Chondrocyte (in vitro differentiated cells): Measurements from ENCODE around the gene ADCY5. TPM values are rescaled to one million over a fixed set of nuclear protein-coding genes. Genes with fewer than 3 reads are reported as not detected.

Source experiments
- DNase-seq: peaks from one replicate; pipeline ENCODE4 v3.0.0; 2021; ENCODE audit warnings: mixed read lengths, low spot score
- H3K27ac Mint-ChIP-seq: one replicate; pipeline ENCODE4 v1.8.0; 2021; ENCODE audit warnings: mild to moderate bottlenecking, moderate library complexity, mixed read lengths; ENCODE audit not compliant: unreplicated experiment
- H3K27me3 Mint-ChIP-seq: 2 replicates; pipeline ENCODE4 v1.8.0; 2021; ENCODE audit warnings: low read depth, mixed read lengths
- H3K36me3 Mint-ChIP-seq: 2 replicates; pipeline ENCODE4 v1.8.0; 2021; ENCODE audit warnings: low read depth, mixed read lengths
- H3K4me1 Mint-ChIP-seq: 2 replicates; pipeline ENCODE4 v1.8.0; 2021; ENCODE audit warnings: low read depth, mild to moderate bottlenecking, mixed read lengths
- H3K4me3 Mint-ChIP-seq: one replicate; pipeline ENCODE4 v1.8.0; 2021; ENCODE audit warnings: mild to moderate bottlenecking, moderate library complexity, mixed read lengths; ENCODE audit not compliant: unreplicated experiment
- H3K9me3 Mint-ChIP-seq: 2 replicates; pipeline ENCODE4 v1.8.0; 2021; ENCODE audit warnings: low read depth, mixed read lengths
- total RNA-seq: library from RNA; stranded (reverse); gene quantifications from 3 replicates; pipeline ENCODE4 v1.2.1, GENCODE V29; 2021
- TF ChIP-seq, protein P1 (sequence below): fragments of 200-600 bp; sonication (generic); IDR thresholded peaks from 2 replicates; pipeline ENCODE4 v1.5.0; 2021; ENCODE audit warnings: antibody characterized with exemption, mild to moderate bottlenecking, moderate library complexity

ADCY5 gene
- total RNA-seq, 1 donor from 2014 or later = 8.0 TPM

DNA sequence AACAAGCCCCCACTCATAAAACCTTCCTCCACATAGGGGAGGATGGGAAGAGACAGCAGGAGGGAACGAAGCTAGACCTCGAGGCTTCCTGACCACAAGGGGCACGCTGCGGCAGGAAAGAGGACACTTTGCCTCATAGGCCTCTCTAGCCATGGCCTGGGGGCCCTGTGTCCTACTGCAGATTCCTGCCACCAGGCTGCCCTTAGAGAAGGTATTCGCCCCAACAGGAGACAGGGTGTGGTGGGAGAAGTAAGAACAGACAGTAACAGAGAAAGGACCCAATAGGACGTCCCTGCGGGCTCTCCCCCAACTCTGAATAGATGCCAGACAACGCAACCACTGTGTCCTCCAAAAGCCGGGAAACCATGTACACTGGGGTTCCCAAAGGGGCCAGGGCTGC lies 36.8 kb downstream of the ADCY5 start:
- Mint-ChIP-seq H3K27ac (no peak overlapping the region), H3K36me3 (peaks cover under 1% of the 10 kb centered on the region), H3K9me3 (no peaks in the 10 kb centered on the region), H3K4me1 (peaks cover 11% of the 10 kb centered on the region), H3K4me3 (no peak overlapping the region), H3K27me3 (peaks cover 14% of the 10 kb centered on the region)
- TF ChIP-seq, protein P1, sequence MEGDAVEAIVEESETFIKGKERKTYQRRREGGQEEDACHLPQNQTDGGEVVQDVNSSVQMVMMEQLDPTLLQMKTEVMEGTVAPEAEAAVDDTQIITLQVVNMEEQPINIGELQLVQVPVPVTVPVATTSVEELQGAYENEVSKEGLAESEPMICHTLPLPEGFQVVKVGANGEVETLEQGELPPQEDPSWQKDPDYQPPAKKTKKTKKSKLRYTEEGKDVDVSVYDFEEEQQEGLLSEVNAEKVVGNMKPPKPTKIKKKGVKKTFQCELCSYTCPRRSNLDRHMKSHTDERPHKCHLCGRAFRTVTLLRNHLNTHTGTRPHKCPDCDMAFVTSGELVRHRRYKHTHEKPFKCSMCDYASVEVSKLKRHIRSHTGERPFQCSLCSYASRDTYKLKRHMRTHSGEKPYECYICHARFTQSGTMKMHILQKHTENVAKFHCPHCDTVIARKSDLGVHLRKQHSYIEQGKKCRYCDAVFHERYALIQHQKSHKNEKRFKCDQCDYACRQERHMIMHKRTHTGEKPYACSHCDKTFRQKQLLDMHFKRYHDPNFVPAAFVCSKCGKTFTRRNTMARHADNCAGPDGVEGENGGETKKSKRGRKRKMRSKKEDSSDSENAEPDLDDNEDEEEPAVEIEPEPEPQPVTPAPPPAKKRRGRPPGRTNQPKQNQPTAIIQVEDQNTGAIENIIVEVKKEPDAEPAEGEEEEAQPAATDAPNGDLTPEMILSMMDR = peak; percentile 22
- DNase-seq = peak; percentile 87

DNA sequence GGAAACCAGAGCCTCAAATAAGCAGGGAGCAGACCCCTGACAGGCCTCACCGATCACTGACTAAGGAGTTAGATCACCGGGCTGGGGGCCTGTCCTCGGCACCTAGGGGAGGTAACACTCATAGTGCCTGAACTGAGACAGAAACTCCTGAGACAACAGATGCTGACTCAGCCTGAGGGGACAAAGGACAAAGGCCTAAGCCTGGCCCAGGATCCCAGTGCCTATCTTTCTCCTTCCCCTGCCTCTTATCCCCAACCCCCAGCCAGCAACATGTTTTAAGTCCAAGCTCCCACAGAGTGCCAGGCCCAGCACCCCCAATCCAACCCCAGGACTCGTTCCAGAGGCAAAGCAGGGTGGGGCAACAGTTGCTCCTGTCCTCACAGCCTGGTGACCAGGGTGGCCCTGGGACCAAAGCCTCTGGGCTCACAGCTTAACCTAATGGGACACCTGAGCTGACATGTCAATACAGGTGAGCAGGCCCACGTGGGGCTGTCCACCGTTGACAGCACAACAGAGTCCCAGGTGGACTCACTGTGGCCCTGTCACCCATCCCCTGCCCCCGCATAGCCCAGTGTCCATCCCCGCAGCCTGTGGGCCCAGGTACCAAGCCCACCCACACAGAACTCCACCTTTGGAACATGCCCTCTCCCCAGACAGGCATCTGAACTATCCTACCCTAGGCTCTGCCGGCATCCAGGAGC lies 37.4 kb downstream of the ADCY5 start:
- TF ChIP-seq, protein P1 = no peak
- no peak overlapping the region for H3K4me3 Mint-ChIP-seq
- no peak overlapping the region for H3K27ac Mint-ChIP-seq
- peaks cover 14% of the 10 kb centered on the region for H3K27me3 Mint-ChIP-seq
- peaks cover 17% of the 10 kb centered on the region for H3K4me1 Mint-ChIP-seq
- H3K36me3 Mint-ChIP-seq = peaks cover 3% of the 10 kb centered on the region
- no peaks in the 10 kb centered on the region for H3K9me3 Mint-ChIP-seq
- peak; percentile 79 for DNase-seq

DNA sequence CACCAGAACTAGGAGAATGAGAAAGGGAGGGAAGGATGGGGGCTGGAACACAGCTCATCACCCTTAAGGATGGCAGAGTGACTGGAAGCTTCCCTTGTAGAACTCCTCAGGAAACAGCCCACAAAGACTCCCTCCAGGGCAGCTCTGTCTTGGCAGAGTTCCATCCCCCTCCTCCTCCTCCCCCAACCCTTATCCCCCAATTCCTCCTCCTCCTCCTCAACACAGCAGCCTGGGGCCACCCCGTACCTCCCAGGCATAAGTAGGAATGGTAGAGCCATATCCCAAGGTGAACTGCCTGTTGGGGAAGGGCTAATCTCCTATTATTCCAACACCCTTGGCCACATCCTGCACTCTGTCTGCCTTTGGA lies 38.8 kb downstream of the ADCY5 start:
- DNase-seq = no peak
- Mint-ChIP-seq H3K27me3 (peaks cover 14% of the 10 kb centered on the region), H3K27ac (no peak overlapping the region), H3K36me3 (peaks cover 3% of the 10 kb centered on the region), H3K9me3 (no peaks in the 10 kb centered on the region), H3K4me3 (no peak overlapping the region), H3K4me1 (peaks cover 26% of the 10 kb centered on the region)
- TF ChIP-seq, protein P1 = no peak

DNA sequence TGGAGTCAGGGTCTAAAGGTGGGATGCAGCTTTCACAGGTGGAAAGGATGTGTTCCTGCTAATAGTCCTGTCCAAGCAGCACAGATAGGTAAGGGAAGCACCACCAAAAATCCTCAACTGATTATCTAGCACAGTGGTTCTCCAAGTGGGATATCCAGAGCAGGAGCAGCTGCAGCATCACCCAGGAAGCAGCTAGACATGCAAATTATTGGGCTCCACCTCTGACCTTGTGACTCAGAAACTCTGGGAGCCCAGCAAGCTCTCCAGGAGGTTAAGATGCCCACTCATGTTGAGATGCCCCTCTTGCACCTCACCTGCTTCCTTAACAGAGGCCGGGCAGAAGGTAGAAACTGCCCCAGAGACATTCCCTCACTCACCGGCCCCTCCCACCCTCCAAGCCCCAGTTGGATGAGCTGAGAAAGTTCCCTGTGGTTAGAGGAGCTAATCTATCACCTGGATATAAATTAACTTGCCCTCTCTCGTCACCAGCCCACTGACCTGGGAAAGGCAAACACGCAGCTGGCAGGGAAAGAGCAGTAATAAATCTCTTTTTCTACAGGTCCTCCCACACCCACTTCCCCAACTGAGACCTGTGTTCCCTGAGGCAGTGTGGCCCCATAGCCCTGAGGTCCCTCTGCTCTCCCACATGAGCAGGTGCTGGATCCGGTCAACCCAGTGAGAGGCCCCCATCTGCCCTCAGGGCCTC lies 39.3 kb downstream of the ADCY5 start:
- Mint-ChIP-seq H3K4me1 (peaks cover 32% of the 10 kb centered on the region), H3K27ac (no peak overlapping the region)

DNA sequence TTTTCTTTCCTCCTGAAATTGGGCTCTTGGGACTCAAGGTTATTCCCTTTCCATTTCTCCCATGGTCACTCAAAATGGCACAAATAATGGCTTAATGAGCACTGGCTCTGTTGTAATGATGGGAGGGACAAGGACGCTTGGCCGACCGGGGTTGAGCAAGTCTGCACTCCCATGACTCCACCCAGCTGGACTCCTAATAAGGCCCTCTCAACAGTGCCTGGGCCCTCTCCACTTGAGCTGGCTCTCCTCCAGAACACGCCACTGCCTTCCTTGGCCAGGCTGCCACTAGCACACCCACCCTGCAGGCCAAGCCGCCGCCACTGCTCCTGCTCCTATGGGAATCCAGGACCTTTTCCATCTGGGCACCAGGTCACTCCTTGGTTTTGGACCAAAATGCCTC lies 42.3 kb downstream of the ADCY5 start:
- no peaks in the 10 kb centered on the region for H3K9me3 Mint-ChIP-seq
- TF ChIP-seq, protein P1 = no peak
- no peak overlapping the region for H3K27ac Mint-ChIP-seq
- no peak overlapping the region for H3K4me3 Mint-ChIP-seq
- H3K4me1 Mint-ChIP-seq = peaks cover 46% of the 10 kb centered on the region
- DNase-seq = peak; percentile 86
- H3K27me3 Mint-ChIP-seq = peaks cover 7% of the 10 kb centered on the region
- peaks cover 3% of the 10 kb centered on the region for H3K36me3 Mint-ChIP-seq

More for the DNA sequence above, 39.3 kb downstream of the ADCY5 start:
- Mint-ChIP-seq H3K27me3 (peaks cover 14% of the 10 kb centered on the region), H3K36me3 (peaks cover 3% of the 10 kb centered on the region), H3K4me3 (no peak overlapping the region), H3K9me3 (no peaks in the 10 kb centered on the region)
- DNase-seq = no peak
- TF ChIP-seq, protein P1 = no peak
